Activated naive CD4-positive, alpha-beta T cell (primary cell): Measurements from ENCODE around the gene RETN.
"Not testable (repeated sequence)": the region's sequence is repeated elsewhere in the genome, so short reads cannot be mapped to it uniquely, and the experiment has no call there.

Experiments
- DNase-seq, 4 experiments: peaks; one replicate each; lab custom pipeline; 2025; lab: John Stamatoyannopoulos, UW

RETN gene

DNA sequence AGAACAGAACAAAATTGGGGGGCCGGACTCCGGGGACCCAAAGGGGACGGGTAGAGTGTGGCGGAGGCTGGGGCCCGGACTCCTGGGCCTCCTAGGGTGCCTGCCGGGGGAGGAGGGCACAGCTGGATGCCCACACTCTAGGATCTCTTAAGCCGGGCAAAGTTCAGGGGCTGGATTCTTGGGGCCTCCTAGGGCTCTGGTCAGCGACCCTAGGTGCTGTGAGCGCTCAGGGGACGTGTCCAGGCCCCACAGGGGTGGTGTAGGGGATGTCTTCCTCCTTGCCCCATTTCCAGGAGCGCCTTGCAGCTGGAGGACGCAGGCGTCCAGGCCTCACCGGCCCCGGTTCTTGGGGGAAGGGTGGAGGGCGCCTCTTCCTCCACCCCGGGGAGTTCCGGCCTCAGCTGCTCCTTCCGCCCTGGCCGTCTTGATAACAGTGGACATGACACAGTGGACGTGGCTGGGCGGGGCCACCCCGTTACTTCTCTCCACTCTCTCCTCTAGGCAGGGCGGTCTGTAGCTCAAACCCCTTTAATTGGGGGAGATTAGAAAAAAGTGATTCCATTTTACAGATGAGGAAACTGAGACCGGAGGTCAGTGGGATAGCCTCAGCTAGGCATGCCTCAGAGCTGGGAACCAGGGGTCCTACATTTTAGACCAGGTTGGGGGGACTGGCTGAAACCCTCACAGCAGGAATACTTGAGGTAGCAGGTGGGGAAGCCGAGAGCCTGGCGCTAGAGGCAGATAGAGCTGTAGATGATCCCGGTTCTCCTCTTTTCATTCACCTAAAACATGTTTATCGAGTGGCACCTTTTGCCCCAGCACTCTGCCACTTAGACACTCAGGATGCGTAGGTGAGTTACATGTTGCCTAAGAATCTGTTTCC, 31.2 kb upstream of the RETN start:
- no peak for DNase-seq

DNA sequence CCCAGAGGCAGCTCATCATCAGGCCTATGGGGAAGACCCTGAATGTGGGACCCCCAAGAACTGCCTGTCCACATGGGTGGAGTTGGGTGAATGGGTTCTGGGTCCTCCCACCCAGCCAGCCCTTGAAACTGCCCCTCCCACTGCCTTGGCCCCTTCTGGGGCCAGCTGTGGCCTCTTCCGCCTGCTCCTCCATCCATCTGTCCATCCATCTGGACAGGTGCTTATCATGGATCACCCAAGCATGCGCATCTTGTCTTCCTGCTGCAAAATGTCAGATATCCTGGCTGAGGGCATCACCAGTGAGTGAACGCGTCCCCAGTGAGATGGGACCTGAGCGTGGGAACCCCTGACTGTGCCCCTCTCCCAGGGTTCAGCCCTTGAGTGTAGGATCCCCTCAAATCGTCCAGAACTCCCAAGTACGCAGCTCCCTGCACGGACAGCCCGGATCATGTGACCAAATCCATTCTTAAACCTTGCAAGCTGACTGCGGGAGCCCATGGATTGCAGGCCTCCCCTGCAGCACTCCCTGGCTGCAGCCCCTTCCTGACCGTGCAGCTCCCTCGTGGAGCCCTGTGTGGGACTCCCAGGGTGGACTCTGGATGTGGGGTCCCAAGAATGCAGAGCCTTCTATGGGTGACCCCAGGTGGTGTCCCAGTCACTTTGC, 29.9 kb upstream of the RETN start:
- no peak for DNase-seq

DNA sequence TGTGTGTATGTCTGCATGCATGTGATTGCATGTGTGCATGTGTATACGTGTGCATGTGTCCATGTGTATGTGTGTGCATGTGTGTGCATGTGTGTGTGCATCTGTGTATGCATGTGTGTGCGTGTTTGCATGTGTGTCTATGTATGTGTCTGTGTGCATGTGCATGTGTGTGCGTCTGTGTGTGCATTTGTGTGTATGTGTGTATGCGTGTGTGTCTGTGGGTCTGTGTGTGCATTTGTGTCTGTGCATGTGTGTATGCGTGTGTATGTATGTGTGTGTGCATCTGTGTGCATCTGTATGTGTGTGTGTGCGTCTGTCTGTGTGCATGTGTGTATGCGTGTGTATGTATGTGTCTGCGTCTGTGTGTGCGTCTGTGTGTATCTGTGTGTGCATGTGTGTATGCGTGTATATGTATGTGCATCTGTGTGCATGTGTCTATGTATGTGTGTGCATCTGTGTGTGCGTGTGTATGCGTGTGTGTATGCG, 28.9 kb upstream of the RETN start:
- no peak for DNase-seq

DNA sequence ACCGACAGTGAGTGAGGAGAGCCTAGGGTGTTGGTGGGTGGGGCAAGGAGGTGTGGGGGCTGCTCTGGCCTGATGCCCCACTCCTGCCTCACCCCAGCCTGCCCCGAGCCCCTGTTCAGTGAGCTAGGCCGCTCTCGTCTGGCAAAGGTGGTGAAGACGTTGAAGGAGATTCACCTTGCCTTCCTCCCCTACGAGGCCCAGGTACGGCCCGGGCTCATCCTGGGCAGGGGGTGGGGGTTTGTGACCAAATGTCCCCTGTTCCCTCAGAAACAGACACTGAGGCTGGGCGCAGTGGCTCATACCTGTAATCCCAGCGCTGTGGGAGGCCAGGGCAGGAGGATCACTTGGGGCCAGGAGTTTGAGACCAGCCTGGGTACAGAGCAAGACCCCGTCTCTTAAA, 28.0 kb upstream of the RETN start:
- DNase-seq, result no peak

DNA sequence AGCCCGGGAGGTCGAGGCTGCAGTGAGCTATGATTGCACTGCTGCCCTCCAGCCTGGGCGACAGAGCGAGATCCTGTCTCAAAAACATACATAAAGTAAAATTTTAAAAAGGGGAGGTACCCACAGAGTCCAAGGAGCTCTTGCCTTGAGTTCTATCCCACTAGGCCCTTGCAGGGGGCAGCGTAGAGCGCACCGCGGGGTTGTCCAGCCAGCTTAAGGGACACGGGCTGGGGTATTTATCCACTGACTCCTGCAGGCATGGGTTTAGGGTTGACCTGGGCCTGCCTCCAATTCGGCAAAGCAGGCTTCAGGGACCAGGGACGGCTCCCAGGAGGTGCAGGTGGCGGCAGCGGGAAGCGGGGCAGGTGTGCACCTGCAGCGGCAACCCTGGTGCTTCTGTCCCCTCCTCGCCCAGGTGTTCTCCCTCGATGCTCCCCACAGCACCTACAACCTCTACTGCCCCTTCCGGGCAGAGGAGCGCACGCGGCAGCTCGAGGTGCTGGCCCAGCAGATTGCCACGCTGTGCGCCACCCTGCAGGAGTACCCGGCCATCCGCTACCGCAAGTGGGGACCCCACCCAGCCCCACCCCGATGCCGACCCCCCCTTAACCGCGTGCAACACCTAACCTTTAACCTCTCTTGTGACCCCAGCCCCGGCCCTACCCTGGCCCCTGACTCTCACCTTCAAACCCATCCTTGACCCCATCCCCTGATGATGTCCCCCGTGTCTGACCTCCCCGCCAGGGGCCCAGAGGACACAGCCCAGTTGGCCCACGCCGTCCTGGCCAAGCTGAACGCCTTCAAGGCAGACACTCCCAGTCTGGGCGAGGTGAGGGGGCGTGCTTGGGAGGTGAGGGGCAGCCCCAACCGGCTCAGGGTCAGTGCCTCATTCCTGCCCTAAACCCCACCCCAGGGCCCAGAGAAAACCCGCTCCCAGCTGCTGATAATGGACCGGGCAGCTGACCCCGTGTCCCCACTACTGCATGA, 27.3 kb upstream of the RETN start:
- DNase-seq, result no peak

DNA sequence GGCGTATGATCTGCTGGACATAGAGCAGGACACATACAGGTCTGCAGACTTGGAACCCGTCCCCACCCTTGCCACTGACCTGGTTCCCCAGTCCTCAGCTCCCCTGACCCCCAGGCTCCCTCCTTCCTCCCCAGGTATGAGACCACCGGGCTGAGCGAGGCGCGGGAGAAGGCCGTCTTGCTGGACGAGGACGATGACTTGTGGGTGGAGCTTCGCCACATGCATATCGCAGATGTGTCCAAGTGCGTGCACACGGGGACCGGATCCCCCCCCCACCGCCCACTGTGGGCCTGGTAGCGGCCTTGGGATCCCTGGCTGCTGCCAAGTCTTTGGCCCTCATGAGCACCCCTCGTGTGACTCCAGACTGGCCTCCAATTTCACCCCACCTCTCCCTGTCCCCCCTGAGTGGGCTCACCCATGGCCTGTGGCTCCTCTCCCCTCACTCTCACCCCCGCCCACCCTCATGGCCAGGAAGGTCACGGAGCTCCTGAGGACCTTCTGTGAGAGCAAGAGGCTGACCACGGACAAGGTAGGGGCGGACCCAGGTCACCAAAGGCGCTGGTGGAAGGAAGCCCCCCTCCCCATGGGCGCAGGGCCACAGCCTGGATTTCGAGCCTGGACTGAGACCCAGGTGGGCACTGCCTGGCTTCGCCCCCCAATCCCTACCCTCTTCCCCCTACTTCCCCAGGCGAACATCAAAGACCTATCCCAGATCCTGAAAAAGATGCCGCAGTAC, 26.4 kb upstream of the RETN start:
- no peak for DNase-seq

DNA sequence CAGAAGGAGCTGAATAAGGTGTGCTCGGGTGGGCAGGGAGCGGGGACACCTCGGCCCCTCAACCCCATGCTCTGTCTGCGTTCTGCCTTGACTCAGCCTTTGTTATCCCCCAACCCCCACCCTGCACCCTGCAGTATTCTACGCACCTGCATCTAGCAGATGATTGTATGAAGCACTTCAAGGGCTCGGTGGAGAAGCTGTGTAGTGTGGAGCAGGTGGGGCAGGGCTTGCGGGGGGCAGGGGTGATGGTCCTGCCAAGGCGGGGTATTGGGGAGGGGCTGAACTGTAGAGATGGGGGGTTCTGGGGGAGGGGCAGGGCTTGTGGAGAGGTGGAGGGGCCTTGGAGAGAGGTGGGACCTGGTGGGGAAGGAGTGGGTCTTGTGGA, 25.8 kb upstream of the RETN start:
- DNase-seq, result no peak

DNA sequence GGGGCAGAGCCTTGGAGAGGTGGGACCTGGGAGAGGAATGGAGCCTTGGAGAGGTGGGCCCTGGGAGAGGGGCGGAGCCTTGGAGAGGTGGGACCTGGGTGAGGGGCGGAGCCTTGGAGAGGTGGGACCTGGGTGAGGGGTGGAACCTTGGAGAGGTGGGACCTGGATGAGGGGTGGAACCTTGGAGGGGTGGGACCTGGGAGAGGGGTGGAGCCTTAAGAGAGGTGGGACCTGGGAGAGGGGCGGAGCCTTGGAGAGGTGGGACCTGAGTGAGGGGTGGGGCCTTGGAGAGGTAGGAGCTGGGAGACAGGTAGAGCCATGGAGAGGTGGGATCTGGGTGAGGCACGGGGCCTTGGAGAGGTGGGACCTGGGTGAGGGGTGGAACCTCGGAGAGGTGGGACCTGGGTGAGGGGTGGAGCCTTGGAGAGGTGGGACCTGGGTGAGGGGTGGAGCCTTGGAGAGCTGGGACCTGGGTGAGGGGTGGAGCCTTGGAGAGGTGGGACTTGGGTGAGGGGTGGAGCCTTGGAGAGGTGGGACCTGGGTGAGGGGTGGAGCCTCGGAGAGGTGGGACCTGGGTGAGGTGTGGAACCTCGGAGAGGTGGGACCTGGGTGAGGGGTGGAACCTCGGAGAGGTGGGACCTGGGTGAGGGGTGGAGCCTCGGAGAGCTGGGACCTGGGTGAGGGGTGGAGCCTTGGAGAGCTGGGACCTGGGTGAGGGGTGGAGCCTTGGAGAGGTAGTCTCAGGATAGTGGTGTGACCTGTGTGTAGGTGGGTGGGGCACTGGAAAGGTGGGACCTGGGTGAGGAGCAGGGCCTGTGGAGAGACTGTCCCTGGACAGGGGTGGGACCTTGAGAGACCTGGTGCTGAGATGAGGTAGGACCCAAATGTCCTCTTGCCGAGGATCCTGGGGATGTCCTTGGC, 25.0 kb upstream of the RETN start:
- DNase-seq, result not testable (repeated sequence)

DNA sequence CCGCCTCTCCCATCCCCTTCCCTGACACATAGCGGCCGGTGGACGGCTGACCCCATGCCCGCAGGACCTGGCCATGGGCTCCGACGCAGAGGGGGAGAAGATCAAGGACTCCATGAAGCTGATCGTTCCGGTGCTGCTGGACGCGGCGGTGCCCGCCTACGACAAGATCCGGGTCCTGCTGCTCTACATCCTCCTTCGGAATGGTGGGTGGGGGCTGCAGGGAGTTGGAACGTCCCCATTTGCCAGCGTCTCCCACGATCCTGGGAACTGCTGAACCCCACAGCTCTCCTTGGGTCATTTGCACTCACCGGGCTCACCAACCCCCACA, 24.3 kb upstream of the RETN start:
- no peak for DNase-seq

DNA sequence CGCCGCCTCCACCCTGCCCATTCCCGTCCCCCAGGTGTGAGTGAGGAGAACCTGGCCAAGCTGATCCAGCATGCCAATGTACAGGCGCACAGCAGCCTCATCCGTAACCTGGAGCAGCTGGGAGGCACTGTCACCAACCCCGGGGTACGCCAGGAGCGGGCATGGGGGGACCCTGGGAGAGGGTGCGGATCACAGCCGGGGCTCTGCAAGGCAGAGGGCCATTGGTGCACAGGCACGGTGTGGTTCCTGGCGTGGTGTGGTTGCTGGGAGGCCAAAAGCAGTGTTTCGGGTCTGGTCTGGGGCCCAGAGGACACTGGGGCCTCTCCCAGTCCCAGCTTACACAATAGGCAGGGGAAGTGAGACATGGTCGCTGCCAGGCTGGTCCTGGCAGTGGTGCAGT, 23.7 kb upstream of the RETN start:
- no peak for DNase-seq

DNA sequence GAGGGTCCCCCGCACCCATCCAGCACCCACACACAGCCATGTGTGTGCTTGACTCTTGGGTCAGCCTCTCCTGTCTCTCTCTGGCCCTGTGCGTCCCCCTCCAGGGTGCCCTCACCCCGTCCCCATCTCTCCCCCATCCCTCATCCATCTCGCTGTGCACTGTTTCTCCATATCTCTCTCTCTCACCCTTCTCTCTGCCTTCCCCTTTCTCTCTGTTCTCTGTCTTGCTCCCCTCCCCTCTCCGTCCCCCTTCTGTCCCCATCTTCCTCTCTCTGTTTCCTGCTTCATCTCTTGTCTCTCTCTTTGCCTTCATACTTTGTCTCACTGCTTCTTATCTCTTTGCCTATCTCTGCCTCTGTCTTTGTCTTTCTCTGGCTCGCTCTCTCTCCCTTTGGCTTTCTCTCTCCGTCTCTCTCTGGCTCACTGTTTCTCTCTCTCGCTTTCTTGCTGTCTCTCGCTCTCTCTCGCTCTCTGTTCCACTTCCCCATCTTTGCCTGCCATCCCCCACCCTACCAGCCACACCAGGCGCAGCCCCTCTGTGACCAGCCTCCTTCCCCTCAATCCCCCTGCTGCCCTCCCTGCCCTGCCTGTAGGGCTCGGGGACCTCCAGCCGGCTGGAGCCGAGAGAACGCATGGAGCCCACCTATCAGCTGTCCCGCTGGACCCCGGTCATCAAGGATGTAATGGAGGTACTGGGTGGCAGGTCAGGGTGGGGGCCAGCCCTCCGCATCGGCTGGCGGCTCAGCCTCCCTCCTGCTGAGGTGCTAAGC, 23.0 kb upstream of the RETN start:
- DNase-seq, result no peak

DNA sequence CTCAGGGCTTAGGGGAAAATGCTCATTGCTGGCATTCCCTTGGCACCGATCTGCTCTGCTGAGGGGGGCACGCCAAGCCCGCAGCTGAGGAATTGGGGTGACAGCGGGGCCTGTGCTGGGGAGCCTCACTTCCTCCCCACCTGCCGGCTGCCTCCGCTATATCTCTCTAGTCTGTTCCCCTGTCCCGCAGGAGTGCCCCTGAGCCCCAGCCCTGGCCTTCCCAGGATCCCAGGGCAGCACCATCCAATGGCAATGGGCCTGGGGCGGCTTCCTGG, 22.5 kb upstream of the RETN start:
- DNase-seq, result no peak

DNA sequence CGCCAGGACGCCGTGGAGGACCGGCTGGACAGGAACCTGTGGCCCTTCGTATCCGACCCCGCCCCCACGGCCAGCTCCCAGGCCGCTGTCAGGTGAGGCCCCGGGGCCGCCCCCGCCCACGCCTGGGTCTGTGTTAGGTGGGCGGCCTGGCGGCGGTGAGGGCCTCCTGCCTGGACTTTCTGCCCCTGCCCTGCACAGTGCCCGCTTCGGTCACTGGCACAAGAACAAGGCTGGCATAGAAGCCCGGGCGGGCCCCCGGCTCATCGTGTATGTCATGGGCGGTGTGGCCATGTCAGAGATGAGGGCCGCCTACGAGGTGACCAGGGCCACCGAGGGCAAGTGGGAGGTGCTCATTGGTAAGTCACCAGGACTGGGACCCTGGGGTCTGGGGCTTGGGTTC, 21.7 kb upstream of the RETN start:
- no peak for DNase-seq

DNA sequence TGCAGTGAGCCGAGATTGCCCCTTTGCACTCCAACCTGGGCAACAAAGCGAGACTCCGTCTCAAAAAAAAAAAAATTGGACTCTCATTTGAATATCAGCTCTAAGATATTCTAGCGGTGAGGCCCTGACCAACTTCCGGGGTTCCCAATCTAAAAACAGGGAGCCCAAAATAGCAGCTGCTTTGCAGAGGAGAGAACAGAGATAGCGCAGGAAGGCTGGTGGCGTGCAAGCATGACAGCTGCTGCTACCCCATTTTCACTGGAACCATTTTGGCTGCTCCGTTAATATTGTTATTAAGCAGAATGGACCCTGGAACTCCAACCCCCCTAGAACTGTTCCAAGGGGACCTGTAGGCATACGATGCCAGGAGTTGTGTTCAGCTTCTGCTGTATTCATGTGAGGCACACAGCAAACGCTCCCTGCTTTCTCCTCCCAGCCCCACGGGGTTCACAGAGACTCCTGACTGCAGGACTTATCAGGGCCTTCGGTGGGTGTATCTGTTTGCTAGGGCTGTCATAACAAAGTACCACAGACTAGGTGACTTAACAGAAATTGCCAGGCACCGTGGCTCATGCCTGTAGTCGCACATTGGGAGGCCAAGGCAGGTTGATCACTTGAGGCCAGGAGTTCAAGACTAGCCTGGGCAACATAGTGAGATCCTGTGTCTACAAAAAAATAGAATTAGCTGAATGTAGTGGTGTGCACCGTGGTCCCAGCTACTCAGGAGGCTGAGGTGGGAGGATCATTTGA, 20.4 kb upstream of the RETN start:
- no peak for DNase-seq

DNA sequence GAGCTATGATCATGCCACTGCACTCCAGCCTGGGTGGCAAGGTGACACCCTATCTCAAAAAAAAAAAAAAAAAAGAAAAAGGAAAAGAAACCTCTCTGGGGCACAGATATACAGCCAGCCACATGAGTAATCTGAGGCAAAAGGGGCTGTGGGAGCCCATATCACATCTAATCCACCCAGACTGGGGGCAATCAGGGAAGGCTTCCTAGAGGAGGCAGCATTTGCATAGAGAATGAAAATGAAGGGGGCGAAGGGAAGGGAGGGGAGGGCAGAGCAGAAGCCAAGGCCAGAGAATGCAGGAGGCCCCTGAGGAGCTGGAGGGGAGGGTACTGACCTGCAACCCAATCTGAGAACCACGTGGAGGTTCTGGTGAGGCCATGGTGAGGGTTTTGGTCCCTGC, 18.7 kb upstream of the RETN start:
- no peak for DNase-seq

DNA sequence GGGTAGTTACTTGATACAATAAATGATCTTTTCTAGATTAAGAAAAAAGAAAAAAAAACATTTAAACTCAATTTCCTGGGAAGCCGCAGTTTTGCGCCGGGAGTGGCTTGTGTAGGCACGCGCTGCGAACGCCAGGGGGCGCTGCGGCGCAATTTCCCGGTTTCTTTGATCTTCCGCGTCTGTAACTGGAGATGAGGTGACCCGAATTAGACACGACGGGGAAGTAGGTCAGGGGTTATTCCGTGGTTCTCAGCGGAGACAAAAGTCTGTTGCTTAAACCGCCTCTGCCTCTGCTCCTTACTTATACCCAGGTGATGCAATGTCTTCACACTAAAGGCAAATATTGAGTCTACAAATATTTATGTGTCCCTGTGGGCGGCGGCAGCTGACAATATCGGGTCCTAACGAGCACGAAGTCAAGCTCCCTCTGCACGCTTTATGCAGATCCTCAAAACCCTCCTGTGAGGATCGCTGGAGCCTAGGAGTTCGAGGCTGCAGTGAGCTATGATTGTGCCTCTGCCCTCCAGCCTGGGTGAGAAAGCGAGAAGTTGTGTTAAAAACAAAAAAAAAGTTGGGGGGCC, 16.7 kb upstream of the RETN start:
- DNase-seq, result peak; percentile 67 to 89 (median 82)

DNA sequence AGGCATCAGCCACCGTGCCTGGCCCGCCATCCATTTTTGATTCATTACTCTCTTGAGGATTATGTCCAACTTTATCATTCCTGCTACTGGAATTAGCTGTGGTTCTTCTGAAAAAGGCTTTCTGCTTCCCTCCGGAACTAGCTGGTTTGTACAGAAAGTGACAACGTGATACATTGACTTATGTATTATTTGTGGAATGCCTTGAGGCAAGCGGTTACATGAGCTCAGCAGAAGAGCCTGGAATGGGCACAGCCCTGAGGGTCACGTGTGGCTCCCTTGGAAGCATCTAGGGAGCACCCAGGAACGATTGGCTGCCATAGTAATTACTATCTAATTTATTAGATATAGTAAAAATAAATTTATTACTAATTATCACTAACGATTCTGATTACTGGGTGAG, 14.4 kb upstream of the RETN start:
- DNase-seq, result no peak

DNA sequence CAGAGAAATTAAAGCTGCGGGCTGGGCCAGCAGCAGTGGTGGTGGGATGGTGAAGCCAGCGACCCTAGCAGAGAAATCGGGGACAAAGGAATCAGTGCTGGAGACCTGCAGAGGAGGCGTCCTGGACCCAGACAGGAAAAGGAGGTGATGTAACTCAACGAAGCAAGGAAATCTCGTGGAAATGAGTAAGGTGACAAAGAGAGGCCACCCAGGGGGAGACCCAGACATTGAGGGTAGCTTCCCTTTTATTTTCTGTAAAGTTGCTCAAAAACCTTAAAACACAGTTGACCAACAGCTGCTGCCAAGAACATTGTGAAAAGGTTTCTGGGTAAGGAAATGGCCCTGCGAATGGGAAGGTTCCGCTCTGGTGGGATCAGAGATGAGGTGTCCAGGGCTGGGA, 13.3 kb upstream of the RETN start:
- no peak for DNase-seq

DNA sequence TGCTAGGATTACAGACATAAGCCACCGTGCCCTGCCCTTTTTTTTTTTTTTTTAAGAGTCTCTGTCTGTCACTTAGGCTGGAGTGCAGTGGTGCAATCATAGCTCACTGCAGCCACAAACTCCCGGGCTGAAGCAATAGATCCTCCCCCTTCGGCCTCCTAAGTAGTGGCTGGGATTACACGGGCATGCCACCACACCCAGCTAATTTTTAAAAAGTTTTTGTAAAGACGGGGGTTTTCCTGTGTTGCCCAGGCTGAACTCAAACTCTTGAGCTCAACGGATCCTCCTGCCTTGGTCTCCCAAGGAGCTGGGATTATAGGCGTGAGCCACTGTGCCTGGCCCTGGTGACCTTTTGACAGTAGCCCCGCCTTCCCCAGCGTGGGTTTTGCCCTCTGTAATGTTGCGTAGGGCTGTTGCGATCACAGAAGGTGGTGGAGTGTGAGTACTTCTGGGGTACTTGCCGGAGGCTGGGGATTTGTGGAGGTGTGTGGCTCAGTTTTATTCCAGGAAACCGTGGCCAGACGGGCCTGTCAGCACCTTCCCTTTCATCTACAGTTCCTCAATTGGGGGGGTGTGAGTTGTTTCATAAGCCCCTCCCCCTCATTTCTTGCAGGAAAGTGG, 11.6 kb upstream of the RETN start:
- DNase-seq, result no peak
